Measurements from ENCODE around the gene NUDT6.

Gene NUDT6

DNA sequence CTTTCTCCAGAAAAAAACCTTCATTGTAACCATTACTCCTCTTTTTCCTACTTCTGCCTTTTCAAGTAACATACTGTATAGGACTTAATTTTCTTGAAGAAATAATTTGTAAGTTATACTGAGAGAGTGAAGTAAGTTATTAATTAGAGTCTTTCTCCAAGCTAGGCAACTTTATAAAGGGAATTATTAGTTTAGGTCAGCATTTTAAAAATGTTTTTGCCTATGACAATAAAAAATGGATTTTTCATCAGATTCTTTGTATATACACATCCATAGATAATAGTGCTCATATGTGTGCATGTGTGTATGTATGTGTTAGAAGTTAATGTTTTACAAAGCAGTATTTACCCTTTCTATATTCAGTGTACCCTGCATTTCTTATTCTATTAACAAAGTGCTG lies 10.4 kb upstream of the NUDT6 start:
- DNase-seq (ENCODE audit: low read depth, low spot score), result no peak
- H3K4me3 ChIP-seq (ENCODE audit: low read depth, low read length), result no peak overlapping the region
- no peak for TF ChIP-seq CTCF (IDR thresholded peaks at IDR 0.05; ENCODE audit: low read depth, low read length)
- in situ Hi-C loops (cut with HindIII; ENCODE audit: low sequenced_read_pairs), result no loop called here

GRCh38 chr4:122930862-122931261 lies 8.5 kb upstream of the NUDT6 start:
- in situ Hi-C loops (cut with HindIII; ENCODE audit: low sequenced_read_pairs), result no loop called here
- peak; percentile 28 for TF ChIP-seq CTCF (IDR thresholded peaks at IDR 0.05; ENCODE audit: low read depth, low read length)
- peak; percentile 41 for DNase-seq (ENCODE audit: low read depth, low spot score)
- no peak overlapping the region for H3K4me3 ChIP-seq (ENCODE audit: low read depth, low read length)

DNA sequence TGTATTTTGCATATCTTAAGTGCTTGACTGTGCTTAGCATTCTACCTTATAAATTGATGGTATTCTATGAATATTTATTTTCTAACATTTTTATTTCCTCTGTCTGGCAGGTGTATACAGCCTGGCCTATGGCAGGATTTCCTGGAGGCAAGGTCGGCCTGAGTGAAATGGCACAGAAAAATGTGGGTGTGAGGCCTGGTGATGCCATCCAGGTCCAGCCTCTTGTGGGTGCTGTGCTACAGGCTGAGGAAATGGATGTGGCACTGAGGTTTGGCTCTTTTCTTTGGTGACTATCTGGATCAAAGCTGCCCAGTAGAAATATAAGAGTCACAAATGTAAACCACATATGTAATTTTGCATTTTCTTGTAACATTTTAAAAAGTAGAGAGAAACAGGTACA lies 6.5 kb upstream of the NUDT6 start:
- TF ChIP-seq CTCF (IDR thresholded peaks at IDR 0.05; ENCODE audit: low read depth, low read length), result no peak
- in situ Hi-C loops (cut with HindIII; ENCODE audit: low sequenced_read_pairs), result no loop called here
- no peak for DNase-seq (ENCODE audit: low read depth, low spot score)
- H3K4me3 ChIP-seq (ENCODE audit: low read depth, low read length), result no peak overlapping the region

GRCh38 chr4:122922877-122923511 lies 597 bp upstream of the NUDT6 start:
- H3K4me3 ChIP-seq (ENCODE audit: low read depth, low read length), result peak overlapping the region; percentile 95
- peak; percentile 88 for DNase-seq (ENCODE audit: low read depth, low spot score)
- in situ Hi-C loops (cut with HindIII; ENCODE audit: low sequenced_read_pairs), result loop anchor here (25.0 kb wide), 1 partner anchor 161 kb away; no protein-coding TSS in a partner anchor
- TF ChIP-seq CTCF (IDR thresholded peaks at IDR 0.05; ENCODE audit: low read depth, low read length), result no peak

GRCh38 chr4:122921300-122921699 lies 1.1 kb downstream of the NUDT6 start:
- no peak for TF ChIP-seq CTCF (IDR thresholded peaks at IDR 0.05; ENCODE audit: low read depth, low read length)
- in situ Hi-C loops (cut with HindIII; ENCODE audit: low sequenced_read_pairs), result loop anchor here (25.0 kb wide), 1 partner anchor 159 kb away; no protein-coding TSS in a partner anchor
- DNase-seq (ENCODE audit: low read depth, low spot score), result no peak
- peak overlapping the region; percentile 95 for H3K4me3 ChIP-seq (ENCODE audit: low read depth, low read length)

DNA sequence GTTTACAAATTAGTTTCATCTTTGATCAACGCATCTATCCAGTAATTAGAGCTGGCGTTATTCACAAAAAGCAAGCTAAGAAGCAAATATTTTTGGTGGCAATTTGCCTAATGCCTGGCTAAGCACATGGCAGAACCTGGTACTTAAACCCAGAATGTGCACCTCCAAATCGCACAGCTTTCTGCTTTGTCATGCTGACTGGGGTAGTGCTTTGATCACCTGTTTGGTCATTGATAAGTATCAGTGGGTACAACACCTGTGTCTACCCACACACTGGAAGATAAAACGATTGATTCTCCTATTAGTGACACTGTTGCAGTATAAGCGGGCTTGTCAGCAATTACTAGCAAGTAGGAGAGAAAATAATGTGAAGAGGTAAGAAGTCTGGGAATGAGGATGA lies 1.9 kb downstream of the NUDT6 start:
- in situ Hi-C loops (cut with HindIII; ENCODE audit: low sequenced_read_pairs), result loop anchor here (25.0 kb wide), 1 partner anchor 158 kb away; no protein-coding TSS in a partner anchor

More for the DNA sequence above, 1.9 kb downstream of the NUDT6 start:
- no peak for DNase-seq (ENCODE audit: low read depth, low spot score)
- TF ChIP-seq CTCF (IDR thresholded peaks at IDR 0.05; ENCODE audit: low read depth, low read length), result no peak
- no peak overlapping the region for H3K4me3 ChIP-seq (ENCODE audit: low read depth, low read length)
